Melanocyte of skin (primary cell): ENCODE data around the gene SIX1. TPM values are rescaled to one million over a fixed set of nuclear protein-coding genes. Genes with fewer than 3 reads are reported as not detected.

Experiments used
- total RNA-seq, 2 donors: library from RNA; depleted of rRNA; stranded (reverse); fragments of >200 nt; gene quantifications; 2 replicates each; pipeline ENCODE4 v1.2.3, GENCODE V29; 2012

The SIX1 gene
- under 1 TPM in 1 of 2 donors, not detected in 1; under 0.01 TPM for total RNA-seq

GRCh38 chr14:60648934-60649874 is at the start of gene SIX1:
Gene SIX1, minus strand, starts transcription at chr14:60649477. Its CDS starts 288 bp downstream, at chr14:60649189.

Other genes with a start within 250 kb of the SIX1 start
- not detected for gene C14orf39, start 163.4 kb downstream of the SIX1 start, total RNA-seq
- not detected for gene SIX6, start 140.3 kb downstream of the SIX1 start, total RNA-seq
- under 1 TPM; under 0.01 TPM for gene SIX4, start 74.9 kb upstream of the SIX1 start, total RNA-seq
- gene MNAT1, start 85.3 kb upstream of the SIX1 start, total RNA-seq: 10 to 100 TPM; 30.3 to 34.0 TPM